ENCODE results near the gene WDR82.

DNA sequence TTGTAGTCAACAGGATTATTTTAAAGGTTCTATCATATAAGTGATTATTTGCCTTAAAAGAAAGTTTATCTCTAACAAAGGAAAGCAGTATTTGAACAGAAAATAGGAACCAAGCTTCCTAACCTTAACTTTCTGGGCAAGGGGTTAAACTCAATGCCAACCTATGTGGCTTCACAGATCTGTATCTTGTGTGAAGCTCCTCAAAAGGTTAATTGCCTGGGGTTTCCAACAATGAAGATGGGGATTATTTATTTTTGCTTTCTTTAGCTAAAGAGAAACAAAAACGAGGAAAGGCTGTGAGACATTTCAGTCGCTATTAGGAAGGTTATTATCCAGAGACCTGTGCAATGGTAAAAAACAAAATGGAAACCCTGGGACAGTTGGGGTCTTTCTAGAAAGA is 1.1 kb upstream of the WDR82 start:
- TF ChIP-seq, protein P1, sequence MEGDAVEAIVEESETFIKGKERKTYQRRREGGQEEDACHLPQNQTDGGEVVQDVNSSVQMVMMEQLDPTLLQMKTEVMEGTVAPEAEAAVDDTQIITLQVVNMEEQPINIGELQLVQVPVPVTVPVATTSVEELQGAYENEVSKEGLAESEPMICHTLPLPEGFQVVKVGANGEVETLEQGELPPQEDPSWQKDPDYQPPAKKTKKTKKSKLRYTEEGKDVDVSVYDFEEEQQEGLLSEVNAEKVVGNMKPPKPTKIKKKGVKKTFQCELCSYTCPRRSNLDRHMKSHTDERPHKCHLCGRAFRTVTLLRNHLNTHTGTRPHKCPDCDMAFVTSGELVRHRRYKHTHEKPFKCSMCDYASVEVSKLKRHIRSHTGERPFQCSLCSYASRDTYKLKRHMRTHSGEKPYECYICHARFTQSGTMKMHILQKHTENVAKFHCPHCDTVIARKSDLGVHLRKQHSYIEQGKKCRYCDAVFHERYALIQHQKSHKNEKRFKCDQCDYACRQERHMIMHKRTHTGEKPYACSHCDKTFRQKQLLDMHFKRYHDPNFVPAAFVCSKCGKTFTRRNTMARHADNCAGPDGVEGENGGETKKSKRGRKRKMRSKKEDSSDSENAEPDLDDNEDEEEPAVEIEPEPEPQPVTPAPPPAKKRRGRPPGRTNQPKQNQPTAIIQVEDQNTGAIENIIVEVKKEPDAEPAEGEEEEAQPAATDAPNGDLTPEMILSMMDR (IDR thresholded peaks at IDR 0.05) = no peak
- TF ChIP-seq POLR2A (IDR thresholded peaks at IDR 0.05) = no peak
